ENCODE results near the gene MRPL21.

DNA sequence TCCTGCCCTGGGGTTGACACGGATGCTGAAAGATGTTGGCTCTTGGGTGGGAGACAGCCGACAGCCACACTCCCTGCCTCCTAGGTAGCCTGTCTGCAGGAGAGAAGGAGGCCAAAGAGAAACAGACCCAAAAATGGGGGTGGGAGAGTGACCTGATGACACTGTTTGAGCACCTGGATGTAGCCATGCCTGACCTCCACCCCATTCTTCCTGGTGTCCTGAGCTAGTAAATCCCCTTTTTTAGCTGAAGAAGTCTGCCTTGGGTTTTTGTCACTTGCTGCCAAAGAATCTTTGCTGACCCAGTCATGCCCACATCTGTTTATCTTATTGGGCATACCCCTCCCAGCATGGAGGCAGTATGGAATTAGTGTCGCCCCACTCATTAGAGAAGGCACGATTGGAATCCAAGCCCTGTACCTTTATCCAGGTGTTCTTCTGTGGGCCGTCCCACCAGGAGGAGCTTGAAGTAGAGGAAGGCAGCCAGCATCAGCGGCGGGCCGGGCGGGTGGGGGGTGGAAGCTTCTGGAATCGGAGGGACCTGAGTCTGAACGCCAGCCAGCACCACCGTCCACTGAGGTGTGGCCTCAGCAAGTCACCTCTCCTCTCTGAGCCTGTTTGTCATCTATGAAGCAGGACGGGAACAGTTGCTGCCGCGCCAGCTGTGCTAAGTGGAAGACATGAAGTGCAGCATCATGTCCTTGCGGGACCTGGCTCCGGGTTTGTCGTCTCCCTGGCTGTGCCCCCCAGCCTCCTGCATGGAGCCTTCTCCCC is 37.9 kb upstream of the MRPL21 start:
- TF ChIP-seq CTCF (conservative IDR thresholded peaks at IDR 0.05; ENCODE audit: low read length) (no peak), EZH2phosphoT487 (IDR thresholded peaks at IDR 0.05; ENCODE audit: borderline replicate concordance, low read depth, low read length) (no peak)
